Measurements from ENCODE around the gene RPS27L.
A peak's percentile ranks its signal among the peaks of the same experiment; 100 is the strongest.

The RPS27L gene

DNA sequence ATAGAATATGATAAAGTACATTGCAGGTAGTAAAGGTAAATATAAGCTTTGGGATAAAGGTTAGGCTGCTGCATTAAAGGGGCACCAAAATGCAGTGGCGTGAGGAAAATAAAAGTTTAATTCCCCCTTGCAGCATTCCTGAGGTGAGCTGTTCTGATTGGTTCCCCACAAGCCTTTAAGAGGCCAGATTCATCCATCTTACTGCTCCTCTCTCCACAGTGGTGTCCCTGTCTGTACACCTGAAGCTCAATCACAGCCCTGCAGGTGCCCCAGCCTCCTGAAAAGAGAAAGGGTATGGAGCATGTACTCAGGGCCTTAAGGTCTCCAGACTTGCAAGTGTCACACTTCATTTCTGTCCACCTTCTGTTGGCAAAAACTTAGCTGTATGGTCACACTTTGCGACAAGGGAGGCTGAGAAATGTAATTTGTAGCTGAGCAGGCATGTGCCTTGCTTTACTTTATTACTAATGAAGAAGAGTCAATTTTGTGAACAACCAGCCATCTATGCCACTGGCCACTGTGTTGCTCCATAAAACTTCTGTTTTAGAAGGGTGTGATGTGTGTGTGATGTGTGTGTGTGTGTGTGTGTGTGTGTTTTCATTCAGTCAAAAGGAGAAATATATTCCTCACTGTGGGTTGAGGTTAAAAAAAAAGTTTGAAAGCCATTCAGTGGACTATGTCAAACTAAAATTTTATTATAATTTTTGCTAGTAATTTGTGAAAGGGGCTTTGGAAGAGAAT lies 22.9 kb downstream of the RPS27L start:
- Histone ChIP-seq H3K27me3 (no peaks in the 10 kb centered on the region), H3K4me1 (peaks cover 0 to 55% (median 20%) of the 10 kb centered on the region in 4 donors), H3K36me3 (peaks cover 0 to 21% (median 12%) of the 10 kb centered on the region in 3 donors), H3K9me3 (no peaks in the 10 kb centered on the region), H3K4me3 (no peak overlapping the region), H3K27ac (peak overlapping the region; percentile 65 to 68)
- DNase-seq, result no peak
- intact Hi-C loops (cut with DNase I; ENCODE audit: low total_unique reads), result no loop called here
- TF ChIP-seq CTCF (IDR thresholded peaks at IDR 0.05), result no peak

- intact Hi-C loops (cut with DNase I; ENCODE audit: low total_unique reads), result no loop called here
- H3K27me3 ChIP-seq, result no peaks in the 10 kb centered on the region
- TF ChIP-seq CTCF (IDR thresholded peaks at IDR 0.05), result no peak
- H3K9me3 ChIP-seq, result no peaks in the 10 kb centered on the region
- H3K4me3 ChIP-seq, result no peak overlapping the region
- H3K4me1 ChIP-seq, result peaks cover 0 to 55% (median 20%) of the 10 kb centered on the region in 4 donors
- no peak for DNase-seq
- peak overlapping the region; percentile 65 to 68 for H3K27ac ChIP-seq
- H3K36me3 ChIP-seq, result peaks cover under 1 to 21% (median 13%) of the 10 kb centered on the region in 3 donors
Observed at GRCh38 chr15:63133786-63134185, 23.5 kb downstream of the RPS27L start.

DNA sequence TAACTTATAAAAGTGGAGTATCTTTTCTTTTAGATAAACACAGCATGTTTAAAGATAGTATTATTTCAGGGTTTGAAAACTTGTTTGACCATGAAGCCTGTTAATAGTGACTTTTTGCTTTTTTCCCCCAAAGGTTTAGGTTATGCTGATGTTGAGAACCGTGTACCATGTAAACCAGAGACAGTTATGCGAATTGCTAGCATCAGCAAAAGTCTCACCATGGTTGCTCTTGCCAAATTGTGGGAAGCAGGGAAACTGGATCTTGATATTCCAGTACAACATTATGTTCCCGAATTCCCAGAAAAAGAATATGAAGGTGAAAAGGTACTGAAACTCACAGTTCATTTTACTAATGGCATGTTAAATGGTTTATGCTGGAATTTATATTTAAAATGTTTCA lies 30.6 kb downstream of the RPS27L start:
- intact Hi-C loops (cut with DNase I; ENCODE audit: low total_unique reads), result no loop called here
- H3K4me1 ChIP-seq, result peaks cover 0 to 8% (median 0%) of the 10 kb centered on the region in 4 donors
- H3K27ac ChIP-seq, result no peak overlapping the region

DNA sequence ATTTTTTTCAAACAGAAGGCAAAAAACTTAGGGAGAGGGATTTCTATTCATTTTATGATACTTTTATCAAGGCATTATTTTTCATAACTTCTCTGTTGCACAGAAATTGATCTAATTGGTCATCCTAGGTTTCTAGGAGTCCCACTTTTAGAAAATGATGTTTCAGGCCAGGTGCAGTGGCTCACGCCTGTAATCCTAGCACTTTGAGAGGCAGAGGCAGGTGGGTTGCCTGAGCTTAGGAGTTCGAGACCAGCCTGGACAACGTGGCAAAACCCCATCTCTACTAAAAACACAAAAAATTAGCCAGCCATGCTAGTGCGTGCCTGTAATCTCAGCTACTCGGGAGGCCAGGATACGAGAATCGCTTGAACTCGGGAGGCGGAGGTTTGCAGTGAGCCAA lies 32.8 kb downstream of the RPS27L start:
- no peaks in the 10 kb centered on the region for H3K9me3 ChIP-seq
- no peak for DNase-seq
- no peak overlapping the region for H3K4me3 ChIP-seq
- H3K36me3 ChIP-seq, result peaks cover 7 to 19% (median 12%) of the 10 kb centered on the region in 3 donors
- TF ChIP-seq CTCF (IDR thresholded peaks at IDR 0.05), result no peak
- H3K27ac ChIP-seq, result no peak overlapping the region
- H3K4me1 ChIP-seq, result peaks cover 0 to 8% (median 1%) of the 10 kb centered on the region in 4 donors
- intact Hi-C loops (cut with DNase I; ENCODE audit: low total_unique reads), result loop anchor here (5.0 kb wide), 1 partner anchor 153 kb away; the partner anchor contains the start of gene APH1B
- H3K27me3 ChIP-seq, result no peaks in the 10 kb centered on the region

More for the DNA sequence above, 30.6 kb downstream of the RPS27L start:
- no peak overlapping the region for H3K4me3 ChIP-seq
- TF ChIP-seq CTCF (IDR thresholded peaks at IDR 0.05), result no peak
- no peaks in the 10 kb centered on the region for H3K27me3 ChIP-seq
- no peak for DNase-seq
- peaks cover 7 to 31% (median 30%) of the 10 kb centered on the region in 3 donors for H3K36me3 ChIP-seq
- H3K9me3 ChIP-seq, result no peaks in the 10 kb centered on the region

GRCh38 chr15:63122002-63122875 lies 35.0 kb downstream of the RPS27L start:
- intact Hi-C loops (cut with DNase I; ENCODE audit: low total_unique reads), result loop anchor here (5.0 kb wide), 1 partner anchor 155 kb away; the partner anchor contains the start of gene APH1B
- peak; percentile 86 to 95 for DNase-seq
- Histone ChIP-seq H3K27me3 (no peaks in the 10 kb centered on the region), H3K36me3 (peaks cover 0 to 14% (median 8%) of the 10 kb centered on the region in 3 donors), H3K9me3 (no peaks in the 10 kb centered on the region), H3K4me1 (peaks cover 0 to 8% (median 1%) of the 10 kb centered on the region in 4 donors), H3K27ac (peak overlapping the region; percentile 84 to 98), H3K4me3 (peak overlapping the region; percentile 85 to 98)
- peak in 1 of 2 experiments; percentile 28 for TF ChIP-seq CTCF (IDR thresholded peaks at IDR 0.05)
